HepG2 (cell line): ENCODE measurements around the gene TATDN3. TPM values are rescaled to one million over a fixed set of nuclear protein-coding genes. Genes with fewer than 3 reads are reported as not detected.

Experiments used
- ARID5B ChIP-seq: IDR thresholded peaks from 2 replicates; pipeline ENCODE4 v1.4.0; 2020; ENCODE audit warnings: mild to moderate bottlenecking, missing genetic modification reagents
- ETV5 ChIP-seq: IDR thresholded peaks from 2 replicates; pipeline ENCODE4 v1.6.1; 2018; ENCODE audit warnings: missing biosample characterization, missing genetic modification reagents, inconsistent platforms, borderline replicate concordance
- GATA4 ChIP-seq: sonication (generic); IDR thresholded peaks from 2 replicates; pipeline ENCODE4 v1.6.1; 2016; ENCODE audit warnings: antibody characterized with exemption, low read depth, borderline replicate concordance
- HMG20A ChIP-seq: IDR thresholded peaks from 2 replicates; pipeline ENCODE4 v1.6.1; 2016; ENCODE audit warnings: borderline replicate concordance
- LBX2 ChIP-seq: sonication (generic); formaldehyde crosslinking; IDR thresholded peaks from 2 replicates; pipeline ENCODE4 v1.5.0; 2020; ENCODE audit warnings: missing genetic modification reagents, mild to moderate bottlenecking, borderline replicate concordance
- MBD4 ChIP-seq: IDR thresholded peaks from 2 replicates; pipeline ENCODE4 v1.6.1; 2012; ENCODE audit warnings: low read length, inconsistent platforms, borderline replicate concordance
- MEIS1 ChIP-seq: sonication (generic); formaldehyde crosslinking; IDR thresholded peaks from 2 replicates; pipeline ENCODE4 v1.9.0; 2021; ENCODE audit warnings: mild to moderate bottlenecking, missing genetic modification reagents, moderate library complexity, borderline replicate concordance
- POLR2AphosphoS5 ChIP-seq: IDR thresholded peaks from 2 replicates; pipeline ENCODE4 v1.6.1; 2012; ENCODE audit warnings: low read depth, low read length
- ZNF691 ChIP-seq: sonication (generic); formaldehyde crosslinking; IDR thresholded peaks from 2 replicates; pipeline ENCODE4 v1.4.0; 2020; ENCODE audit warnings: missing genetic modification reagents, low read depth, mild to moderate bottlenecking, borderline replicate concordance
- ZNF839 ChIP-seq: sonication (generic); formaldehyde crosslinking; IDR thresholded peaks from 2 replicates; pipeline ENCODE4 v1.4.0; 2020; ENCODE audit warnings: missing genetic modification reagents, mild to moderate bottlenecking, borderline replicate concordance
- polyA plus RNA-seq, 8 experiments: library from polyadenylated mRNA; depleted of rRNA in 3 of 8; stranded (reverse) in 7 of 8; unstranded in 1 of 8; fragments of >200 nt; fragmentation: Illumina TruSeq in 4 of 8; extraction: Trizol in 4 of 8; gene quantifications; 2 replicates each; pipeline versions ENCODE4 v1.2.1 to v1.2.3, GENCODE V29; 2011 to 2016; ENCODE audit warnings: low read depth in 4 of 8, missing spikeins in 1 of 8, mixed read lengths in 1 of 8; ENCODE audit not compliant: insufficient read depth in 1 of 8
- total RNA-seq, 5 experiments: library from RNA; depleted of rRNA; stranded (reverse); fragments of >200 nt; fragmentation: Illumina TruSeq; extraction: Trizol; gene quantifications; 2 replicates each; pipeline ENCODE4 v1.2.3, GENCODE V29; 2016; ENCODE audit warnings: low read depth in 1 of 5

TATDN3 gene
- total and polyA plus RNA-seq, 2 of the 13 experiments (the other 11 are each of a cell fraction or from before 2014, with no cell fraction given), result 7.3 to 8.6 TPM

GRCh38 chr1:212794561-212795014 lies 2.9 kb downstream of the TATDN3 start (continued):
- TF ChIP-seq HMG20A (peak; percentile 35; the same call in 1 of the 2 replicates), ZNF691 (CRISPR knock-in tag) (no peak), POLR2AphosphoS5 (no peak), ARID5B (peak; percentile 63; the same call in 1 of the 2 replicates), ZNF839 (CRISPR knock-in tag) (no peak), GATA4 (no peak), ETV5 (peak; percentile 56; the same call in 1 of the 2 replicates), MEIS1 (CRISPR knock-in tag) (no peak), MBD4 (no peak), LBX2 (CRISPR knock-in tag) (no peak)
